Dermis microvascular lymphatic vessel endothelial cell (primary cell): ENCODE results near the gene SEL1L2. TPM values are rescaled to one million over a fixed set of nuclear protein-coding genes. Genes with fewer than 3 reads are reported as not detected.

Experiments used
- DNase-seq, 2 donors: peaks; one replicate each; pipeline versions ENCODE4 v3.0.0 to v3.0.0-alpha.2; 2010; ENCODE audit warnings: low read depth in 2 of 2
- total RNA-seq: library from RNA; depleted of rRNA; stranded (reverse); fragments of >200 nt; gene quantifications from 2 replicates; pipeline ENCODE4 v1.2.1, GENCODE V29; 2014

Gene SEL1L2
- total RNA-seq, 1 donor from 2014 or later, result not detected

GRCh38 chr20:13817342-13817741 is 173.1 kb downstream of the SEL1L2 start:
- DNase-seq, result peak; percentile 12 to 51

- DNase-seq, result no peak
These were observed 173.7 kb downstream of the SEL1L2 start for GRCh38 chr20:13816757-13817156.

- no peak for DNase-seq
These were observed 175.7 kb downstream of the SEL1L2 start for GRCh38 chr20:13814672-13815071.

- no peak for DNase-seq
These were observed 176.5 kb downstream of the SEL1L2 start for GRCh38 chr20:13813910-13814309.

- no peak for DNase-seq
These were observed 180.0 kb downstream of the SEL1L2 start for GRCh38 chr20:13810446-13810845.

GRCh38 chr20:13809855-13810254 is 180.6 kb downstream of the SEL1L2 start:
- no peak for DNase-seq

GRCh38 chr20:13809373-13809772 is 181.0 kb downstream of the SEL1L2 start:
- no peak for DNase-seq

- peak; percentile 60 to 76 for DNase-seq
These were observed 189.7 kb downstream of the SEL1L2 start for GRCh38 chr20:13800728-13801134.

GRCh38 chr20:13799974-13800373 is 190.4 kb downstream of the SEL1L2 start:
- DNase-seq, result no peak

Other genes starting within 250 kb of the SEL1L2 start
- 4.5 and 5.9 TPM in 2 replicates for gene ESF1, start 205.7 kb downstream of the SEL1L2 start, total RNA-seq
- 8.6 and 9.1 TPM in 2 replicates for gene NDUFAF5, start 205.6 kb downstream of the SEL1L2 start, total RNA-seq
- 0.13 and 0.25 TPM in 2 replicates for gene MACROD2, start 4.9 kb upstream of the SEL1L2 start, total RNA-seq